HS-27A (cell line): ENCODE results near the gene DNAJC28.
"Not testable (repeated sequence)": the region's sequence is repeated elsewhere in the genome, so short reads cannot be mapped to it uniquely, and the experiment has no call there.

Experiments used
- DNase-seq: peaks from one replicate; pipeline ENCODE4 v3.0.0-alpha.2; 2012; ENCODE audit warnings: low read depth, missing footprints

Gene DNAJC28, protein sequence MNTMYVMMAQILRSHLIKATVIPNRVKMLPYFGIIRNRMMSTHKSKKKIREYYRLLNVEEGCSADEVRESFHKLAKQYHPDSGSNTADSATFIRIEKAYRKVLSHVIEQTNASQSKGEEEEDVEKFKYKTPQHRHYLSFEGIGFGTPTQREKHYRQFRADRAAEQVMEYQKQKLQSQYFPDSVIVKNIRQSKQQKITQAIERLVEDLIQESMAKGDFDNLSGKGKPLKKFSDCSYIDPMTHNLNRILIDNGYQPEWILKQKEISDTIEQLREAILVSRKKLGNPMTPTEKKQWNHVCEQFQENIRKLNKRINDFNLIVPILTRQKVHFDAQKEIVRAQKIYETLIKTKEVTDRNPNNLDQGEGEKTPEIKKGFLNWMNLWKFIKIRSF

DNA sequence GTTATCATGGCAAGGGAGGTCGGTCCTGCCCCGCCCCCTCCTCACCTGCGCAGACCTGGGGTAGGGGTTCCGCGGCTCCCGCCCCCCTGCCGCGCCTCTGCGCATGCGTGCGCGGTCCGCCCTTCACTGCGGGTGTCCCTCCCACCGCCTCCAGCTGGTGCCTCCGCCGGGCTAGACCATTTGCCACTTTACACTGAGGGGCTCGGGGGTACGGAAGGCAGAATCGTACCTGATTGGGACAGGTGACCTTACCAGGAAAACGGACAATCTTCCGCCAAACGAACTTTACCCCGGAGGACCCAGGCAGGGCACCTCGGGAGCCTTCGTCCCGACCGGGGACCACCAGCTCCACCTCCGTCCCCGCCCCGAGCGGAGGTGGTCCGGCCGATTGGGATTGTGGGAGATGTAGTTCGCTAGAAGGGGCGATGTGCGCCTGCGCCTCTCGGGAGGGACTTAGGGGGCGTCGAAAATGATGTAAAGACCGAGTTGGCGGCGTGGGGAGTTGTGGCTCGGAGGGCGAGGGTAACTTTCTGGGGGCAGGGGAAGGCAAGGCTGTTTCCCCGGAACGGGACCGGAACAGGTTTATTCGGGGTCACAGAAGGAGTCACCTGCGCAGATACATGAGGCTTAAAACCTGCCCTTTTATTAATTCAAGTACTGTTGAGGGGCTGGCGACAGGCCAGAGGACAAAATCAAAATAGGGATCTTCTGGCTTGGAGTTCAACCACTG lies at the start of gene DNAJC28:
Gene DNAJC28, minus strand, starts transcription at position 344 of the 730 bp plus-strand sequence. CDS start 2,323 bp downstream, outside the sequence.
- peak; percentile 91 for DNase-seq

DNA sequence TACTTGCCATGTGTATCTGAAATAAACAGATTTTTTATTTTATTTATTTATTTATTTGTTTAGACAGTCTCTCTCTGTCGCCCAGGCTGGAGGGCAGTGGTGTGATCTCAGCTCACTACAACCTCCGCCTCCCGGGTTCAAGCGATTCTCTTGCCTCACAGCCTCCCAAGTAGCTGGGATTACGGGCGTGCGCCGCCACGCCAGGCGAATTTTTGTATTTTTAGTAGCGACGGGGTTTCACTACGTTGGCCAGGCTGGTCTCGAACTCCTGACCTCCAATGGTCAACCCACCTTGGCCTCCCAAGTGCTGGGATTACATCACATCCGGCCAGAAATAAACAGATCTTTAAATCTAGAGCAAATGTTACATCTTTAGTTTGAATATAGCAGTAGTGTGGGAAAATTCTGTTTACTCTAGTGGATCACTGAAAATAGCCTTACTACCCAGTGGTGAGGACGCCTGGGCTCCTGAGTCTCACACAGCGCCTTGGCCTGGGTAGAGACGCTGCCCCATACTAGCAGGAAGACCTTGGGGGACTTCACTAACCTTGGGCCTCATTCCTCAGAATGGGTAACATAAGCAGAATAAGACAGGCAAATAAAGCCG lies 49.7 kb upstream of the DNAJC28 start:
- DNase-seq = no peak

DNA sequence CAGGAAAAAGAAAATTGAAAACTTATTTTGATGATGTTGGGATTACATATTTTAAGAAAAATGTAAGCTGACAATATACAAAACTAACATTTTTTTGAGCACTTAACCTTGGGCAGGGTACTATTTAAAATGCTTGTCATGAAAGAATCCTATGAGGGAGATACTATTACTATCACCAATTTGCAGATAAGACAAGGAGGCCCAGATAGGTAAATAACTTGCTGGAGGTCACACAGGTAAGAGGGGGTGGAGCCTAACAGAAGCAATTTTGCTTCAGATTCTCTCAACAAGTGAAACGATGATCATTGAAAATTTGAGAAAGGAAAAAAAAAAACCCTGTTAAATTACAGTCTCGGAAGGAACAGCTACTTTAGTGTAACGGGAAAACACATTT lies 49.2 kb upstream of the DNAJC28 start:
- DNase-seq = no peak

DNA sequence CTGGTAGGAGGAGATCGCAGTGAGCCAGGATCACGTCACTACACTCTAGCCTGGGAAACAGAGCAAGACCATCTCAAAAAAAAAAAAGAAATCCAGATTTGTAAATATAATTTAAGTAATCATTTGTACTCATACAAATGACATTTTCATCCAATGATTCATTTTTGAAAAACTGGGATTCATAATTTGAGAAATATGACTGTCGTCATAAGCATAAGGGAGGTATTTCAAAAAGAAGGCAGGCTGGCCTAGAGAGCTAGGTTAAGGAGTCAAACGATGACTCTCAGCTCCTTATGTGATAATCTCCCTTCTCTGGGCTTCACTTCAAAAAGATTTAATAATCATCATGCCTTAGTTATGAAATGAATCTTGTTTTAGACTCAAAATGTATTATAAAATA lies 48.1 kb upstream of the DNAJC28 start:
- no peak for DNase-seq

DNA sequence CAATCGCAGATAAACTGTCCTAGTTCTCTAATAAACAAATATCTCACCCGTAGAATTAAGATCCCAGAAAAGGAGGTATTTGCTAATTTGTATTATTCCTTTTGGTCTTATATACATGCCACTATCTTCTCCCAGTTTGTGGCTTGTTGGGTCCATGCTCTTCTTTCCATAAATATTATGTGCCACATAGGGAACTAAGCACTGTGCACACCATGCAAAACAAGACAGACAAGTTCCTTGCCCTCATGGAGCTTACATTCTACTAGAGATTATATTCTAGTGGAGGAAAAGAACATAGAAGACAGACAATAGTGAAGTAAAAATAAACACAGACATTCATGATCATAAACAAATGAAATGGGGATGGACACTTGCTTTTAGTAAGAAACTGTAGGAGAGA lies 45.7 kb upstream of the DNAJC28 start:
- DNase-seq = no peak

DNA sequence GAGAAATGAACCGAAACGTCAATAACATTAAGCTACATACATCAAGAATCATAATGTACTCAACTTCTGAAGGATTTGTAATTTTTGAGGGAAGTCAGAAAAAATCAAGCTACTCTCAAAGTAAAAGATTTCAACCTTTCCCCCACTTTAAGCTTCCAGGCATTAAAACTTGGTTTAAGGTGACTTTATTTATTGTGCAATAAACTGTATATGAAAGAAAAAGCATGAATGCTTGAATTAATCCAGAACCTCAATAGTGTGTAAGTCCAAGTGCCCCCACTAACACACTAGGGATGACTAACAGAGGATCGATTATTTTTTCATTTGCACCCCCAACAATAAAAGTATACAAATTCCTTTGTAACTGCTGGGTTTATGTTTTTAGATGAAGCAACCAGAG lies 39.5 kb upstream of the DNAJC28 start:
- DNase-seq = no peak

DNA sequence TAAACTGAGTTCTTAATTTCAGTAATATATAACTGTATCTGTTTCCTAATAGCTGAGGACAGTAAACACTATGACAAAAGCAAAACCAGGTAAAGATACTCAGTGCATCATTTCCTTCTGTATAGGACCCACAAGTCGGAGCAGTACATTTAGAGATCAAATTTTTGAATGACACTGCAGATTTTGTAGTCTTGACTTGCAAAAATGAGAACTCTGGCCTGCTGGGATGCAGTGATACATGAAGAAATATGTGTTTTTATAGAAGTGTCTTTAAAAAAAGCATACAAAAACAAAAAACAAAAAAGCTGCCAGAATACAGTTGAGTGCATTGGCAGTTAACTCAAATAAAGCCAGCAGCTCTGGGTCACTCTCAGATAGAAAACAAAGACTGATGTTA lies 31.4 kb upstream of the DNAJC28 start:
- DNase-seq = no peak

DNA sequence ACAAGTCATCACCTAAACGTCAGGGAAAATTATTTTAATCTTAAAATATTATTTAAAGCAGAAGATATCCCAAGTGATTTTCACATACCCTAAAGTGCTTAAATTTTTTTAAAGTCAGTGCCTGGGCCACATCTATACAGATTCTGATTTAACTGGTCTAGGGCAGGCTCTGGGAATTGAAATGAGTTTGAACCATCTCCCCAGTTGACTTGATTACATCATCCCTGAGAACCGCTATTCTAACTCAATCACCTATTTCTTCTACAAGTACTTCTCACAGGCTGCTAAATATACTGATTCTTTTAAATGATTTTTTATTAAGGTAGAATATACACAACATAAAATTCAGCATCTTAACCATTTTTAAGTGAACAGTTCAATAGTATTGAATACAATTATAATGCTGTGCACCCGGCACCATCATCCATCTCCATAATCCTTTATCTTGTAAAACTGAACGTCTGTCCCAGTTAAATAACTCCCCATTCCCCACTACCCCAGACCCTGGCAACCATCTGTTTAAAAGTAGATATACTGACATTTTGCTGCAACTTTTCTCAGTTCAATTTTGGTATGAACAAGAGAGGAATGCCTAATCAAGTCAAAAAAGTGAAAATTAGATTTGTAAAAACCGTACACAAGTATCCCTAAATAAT lies 30.9 kb upstream of the DNAJC28 start:
- DNase-seq = no peak

DNA sequence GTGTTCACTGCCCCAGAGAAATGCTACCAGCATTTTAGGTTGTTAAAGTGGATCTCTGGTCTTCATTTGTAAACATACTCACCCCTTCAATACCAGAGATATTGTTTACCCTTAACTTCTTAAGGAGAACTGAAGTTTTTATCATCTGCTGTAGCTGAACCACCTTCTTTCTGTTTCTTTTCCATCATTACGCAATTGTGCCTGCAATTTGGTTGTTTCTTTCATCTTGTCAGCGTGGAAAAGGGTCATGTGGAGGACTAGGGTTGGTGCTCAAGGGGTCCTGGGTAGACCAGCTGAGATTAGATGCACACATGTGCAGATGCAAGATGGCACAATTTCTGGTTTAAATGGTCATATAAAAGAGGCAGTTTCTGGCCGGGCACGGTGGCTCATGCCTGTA lies 27.4 kb upstream of the DNAJC28 start:
- no peak for DNase-seq

DNA sequence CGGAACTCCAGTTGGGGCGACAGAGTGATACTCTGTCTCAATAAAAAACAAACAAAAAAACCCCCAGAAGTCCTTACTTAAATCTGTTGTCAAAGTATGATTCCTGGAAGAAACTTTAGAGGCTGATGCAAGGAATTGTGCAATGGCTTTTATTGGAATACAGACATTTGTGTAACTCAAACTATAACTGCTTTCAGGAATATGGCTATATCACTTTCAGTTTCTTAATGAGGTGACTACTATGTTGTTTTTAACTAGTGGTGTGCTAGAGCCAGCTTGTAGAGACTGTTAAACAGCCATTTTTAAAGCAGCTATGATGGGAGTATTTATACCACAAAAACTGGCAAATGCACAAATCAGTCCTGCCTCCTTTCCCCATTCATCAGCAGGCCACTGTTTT lies 22.7 kb upstream of the DNAJC28 start:
- DNase-seq = no peak

DNA sequence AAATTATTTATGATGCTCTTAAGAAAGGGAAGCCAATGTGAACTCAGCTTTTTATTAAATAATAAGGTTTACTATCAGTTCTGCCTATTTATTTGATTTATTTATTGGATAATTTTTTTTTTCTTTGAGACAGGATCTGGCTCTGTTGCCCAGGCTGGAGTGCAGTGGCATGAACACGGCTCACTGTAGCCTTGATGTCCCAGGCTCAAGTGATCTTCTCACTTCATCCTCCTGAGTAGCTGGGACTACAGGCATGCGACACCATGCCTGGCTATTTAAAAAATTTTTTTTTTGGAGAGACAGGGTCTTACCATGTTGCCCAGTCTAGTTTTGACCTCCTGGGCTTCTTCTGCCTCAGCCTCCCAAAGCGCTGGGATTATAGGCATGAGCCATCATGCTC lies 21.0 kb upstream of the DNAJC28 start:
- no peak for DNase-seq

DNA sequence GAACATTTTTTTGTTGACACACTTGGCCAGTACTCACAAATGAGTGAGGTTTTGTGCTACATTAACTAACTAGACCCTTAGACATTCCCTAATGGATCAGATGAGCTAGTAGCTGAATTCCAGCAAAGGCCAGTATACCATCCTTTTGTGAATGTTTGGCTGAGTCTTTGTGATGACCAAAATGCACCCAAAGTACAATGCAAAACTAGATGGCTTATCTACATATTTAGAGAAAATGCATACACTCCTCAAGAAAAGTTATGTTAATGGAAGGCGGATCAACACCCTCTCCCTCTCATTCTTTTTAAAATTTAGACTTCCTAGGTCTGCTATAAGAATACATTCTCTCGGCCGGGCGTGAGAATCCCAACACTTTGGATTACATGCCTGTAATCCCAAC lies 20.1 kb upstream of the DNAJC28 start:
- no peak for DNase-seq

DNA sequence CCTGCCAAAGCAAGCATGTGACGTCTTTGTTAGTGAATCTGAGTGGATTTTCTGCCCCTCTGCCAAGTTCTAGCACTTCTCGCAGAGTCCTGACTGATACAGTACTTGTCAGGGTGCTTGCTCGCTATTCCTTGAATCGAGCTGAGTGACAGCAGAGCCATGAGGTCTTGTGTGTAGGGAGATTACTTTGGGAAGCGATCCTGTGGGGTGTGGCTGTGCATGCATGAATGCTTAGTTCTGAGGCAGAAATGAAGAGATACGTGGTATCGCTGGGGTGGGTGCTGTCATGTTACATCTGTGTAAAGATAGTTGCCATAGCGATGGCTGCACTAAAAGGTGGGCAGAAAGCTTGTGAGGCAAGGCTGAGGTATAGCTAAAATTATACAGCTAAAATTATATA lies 19.3 kb upstream of the DNAJC28 start:
- no peak for DNase-seq

DNA sequence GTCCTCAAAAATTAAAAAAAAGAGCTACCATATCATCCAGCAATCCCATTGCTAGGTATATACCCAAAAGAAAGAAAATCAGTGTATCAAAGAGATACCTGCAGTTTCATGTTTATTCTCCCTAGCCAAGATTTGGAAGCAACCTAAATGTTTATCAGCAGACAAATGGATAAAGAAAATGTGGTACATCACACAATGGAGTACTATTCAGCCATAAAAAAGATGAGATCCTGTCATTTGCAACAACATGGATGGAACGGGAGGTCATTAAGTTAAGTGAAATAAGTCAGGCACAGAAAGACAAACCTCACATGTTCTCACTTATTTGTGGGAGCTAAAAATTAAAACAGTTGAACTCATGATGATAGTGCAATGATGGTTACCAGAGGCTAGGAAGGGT lies 15.5 kb upstream of the DNAJC28 start:
- not testable (repeated sequence) for DNase-seq

DNA sequence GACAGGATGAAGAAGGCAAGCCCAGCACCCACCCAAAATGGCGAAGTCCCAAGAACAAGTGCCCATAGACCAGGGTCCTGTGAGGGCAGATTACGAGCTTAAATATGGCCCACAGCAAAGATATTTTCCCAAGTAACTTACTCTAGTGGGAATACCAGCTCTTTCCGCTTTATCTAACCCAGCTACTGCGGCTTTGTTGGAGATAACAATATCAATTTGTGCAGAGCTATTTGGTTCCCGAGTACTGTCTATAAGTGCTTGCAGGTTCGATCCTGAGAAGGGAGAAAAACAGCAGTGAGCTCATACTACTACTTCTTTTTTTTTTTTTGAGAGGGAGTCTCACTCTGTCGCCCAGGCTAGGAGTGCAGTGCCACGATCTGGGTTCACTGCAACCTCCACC lies 14.3 kb upstream of the DNAJC28 start:
- no peak for DNase-seq

DNA sequence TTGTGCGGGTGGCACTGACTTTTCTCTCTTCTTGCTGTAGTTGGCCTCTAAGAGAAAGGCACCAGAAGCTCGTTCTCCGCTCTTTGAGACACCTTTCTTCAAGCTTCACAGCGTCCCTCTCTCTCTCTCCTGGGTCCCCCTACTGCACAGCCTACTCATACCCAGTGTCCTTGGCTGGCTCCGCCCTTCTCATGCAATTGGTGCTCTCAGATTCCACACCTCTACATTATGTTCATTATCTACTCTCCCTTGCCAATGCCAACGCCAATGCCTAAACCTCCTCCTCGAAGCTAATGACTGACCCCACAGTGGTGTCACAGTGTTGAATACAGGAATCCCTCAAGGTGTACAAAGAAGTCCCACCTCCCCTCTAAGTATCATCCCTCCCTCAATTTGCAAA lies 4.8 kb upstream of the DNAJC28 start:
- DNase-seq = no peak

DNA sequence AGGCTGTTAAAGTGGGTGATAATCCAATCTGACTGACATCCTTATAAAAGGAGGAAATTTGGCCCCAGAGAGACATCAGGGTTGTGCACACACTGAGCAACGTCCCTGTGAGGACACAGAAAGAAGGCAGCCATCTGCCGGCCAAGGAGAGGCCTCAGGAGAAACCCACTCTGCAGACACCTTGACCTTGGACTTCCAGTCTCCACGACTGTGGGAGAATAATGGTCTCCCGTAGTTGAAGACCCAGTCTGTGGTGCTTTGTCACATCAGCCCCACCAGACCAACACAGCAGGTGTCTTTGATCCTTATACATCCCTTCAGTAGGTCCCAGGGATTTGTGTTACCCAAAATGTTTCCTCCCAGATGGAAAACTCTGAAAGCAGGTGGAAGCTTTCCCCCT lies 4.2 kb upstream of the DNAJC28 start:
- no peak for DNase-seq

DNA sequence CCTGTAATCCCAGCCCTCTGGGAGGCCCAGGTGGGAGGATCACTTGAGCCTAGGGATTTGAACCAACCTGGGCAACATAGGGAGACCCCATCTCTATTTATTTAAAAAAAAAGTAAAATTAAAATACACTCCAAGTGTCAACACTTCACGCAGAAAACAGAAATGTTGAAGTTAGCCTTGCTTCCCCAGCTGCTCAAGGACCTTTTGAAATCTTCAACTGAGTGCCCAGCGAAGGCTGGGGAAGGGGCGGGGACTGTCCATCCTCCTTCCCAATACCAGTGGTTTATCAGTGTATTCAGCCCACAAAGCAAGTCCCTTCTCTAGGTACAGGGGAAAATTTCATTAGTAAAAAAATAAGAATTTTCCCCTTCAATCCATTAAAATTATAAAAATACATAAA lies 2.2 kb upstream of the DNAJC28 start:
- DNase-seq = no peak

DNA sequence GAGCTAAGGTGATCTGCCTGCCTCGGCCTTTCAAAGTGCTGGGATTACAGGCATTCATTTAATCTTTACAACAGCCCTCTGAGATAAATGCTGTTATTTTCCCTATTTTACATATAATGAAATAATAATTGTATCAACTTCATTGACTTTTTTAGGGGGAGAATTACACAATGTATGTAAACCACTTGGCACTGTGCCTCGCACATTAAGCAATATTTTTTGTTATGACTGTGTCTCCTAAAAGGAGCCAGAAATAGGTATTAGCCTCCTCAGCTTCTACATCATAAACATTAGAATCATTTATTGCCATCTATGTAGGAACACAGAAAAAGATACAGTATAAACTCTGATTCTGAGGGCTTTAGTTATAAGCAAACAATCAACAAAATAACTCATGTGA lies 1.1 kb upstream of the DNAJC28 start:
- DNase-seq = no peak

DNA sequence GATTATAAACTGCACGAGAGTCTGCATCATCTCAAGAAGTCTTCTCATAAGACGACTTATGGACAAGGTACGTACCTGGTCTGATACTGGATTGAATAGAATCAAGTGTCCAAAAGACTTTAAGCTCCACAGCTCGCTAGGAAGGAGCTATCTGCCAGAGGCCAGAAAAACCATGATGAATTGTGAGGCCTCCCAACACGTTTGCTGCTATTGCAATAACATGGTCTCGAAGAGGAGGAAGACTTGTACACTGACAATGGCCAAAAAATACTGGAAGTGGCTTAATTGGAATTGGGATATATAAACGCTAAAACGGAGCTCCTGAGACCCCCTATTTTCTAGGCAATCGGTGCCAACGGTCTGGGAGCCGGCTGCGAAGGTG lies 534 bp downstream of the DNAJC28 start:
- DNase-seq = peak; percentile 14

DNA sequence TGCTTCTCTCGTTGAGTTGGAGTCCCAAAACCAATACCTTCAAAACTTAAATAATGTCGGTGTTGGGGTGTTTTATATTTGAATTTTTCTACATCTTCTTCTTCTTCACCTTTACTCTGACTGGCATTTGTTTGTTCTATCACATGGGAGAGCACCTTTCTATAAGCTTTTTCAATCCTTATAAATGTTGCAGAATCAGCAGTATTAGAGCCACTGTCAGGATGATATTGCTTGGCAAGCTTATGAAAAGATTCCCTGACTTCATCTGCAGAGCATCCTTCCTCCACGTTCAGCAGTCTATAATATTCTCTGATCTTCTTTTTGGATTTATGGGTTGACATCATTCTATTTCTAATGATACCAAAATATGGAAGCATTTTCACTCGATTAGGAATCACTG lies 2.6 kb downstream of the DNAJC28 start:
- DNase-seq = no peak

DNA sequence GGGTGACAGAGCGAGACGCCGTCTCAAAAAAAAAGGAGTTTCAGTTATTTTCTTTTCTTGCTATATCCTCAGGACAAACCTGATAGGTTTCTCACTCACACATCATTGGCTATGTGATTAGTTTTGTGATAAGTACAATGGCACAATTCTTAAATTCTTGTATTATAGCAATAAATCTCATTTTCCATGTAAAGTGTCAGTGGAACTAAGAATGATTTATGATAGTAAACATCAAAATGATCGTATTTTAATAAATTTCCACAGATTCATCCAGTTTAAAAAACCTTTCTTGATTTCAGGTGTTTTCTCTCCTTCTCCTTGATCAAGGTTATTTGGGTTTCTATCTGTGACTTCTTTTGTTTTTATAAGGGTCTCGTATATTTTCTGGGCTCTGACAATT lies 3.5 kb downstream of the DNAJC28 start:
- no peak for DNase-seq
